Measurements from ENCODE around the gene LBHD2. TPM values are rescaled to one million over a fixed set of nuclear protein-coding genes. Genes with fewer than 3 reads are reported as not detected.

LBHD2 gene
- total RNA-seq, 5 donors from 2014 or later (not counting 1 experiment from before 2014, with no cell fraction given), result not detected

DNA sequence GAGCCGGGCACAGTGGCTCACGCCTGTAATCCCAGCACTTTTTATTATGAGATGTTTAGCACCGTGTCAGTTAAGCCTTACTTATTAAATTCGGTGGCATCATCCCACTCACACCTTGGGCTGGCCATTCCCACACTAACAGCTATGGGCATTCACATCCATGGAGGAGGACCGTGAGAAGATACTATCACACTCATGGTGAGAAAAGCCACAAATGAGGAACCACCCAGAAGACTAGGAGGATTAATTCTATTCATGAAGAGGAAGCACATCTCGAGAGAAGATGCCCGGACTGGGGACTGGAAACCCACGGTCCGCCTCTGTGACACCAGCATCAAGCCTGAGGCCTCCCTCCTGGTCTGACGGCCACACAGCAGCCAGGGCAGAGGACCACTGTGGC lies 31.6 kb upstream of the LBHD2 start:
- peaks cover 5 to 8% of the 10 kb centered on the region in 2 donors for H3K27me3 Mint-ChIP-seq
- peaks cover 8 to 15% (median 9%) of the 10 kb centered on the region in 3 donors for H3K4me1 Mint-ChIP-seq
- H3K27ac Mint-ChIP-seq, result no peak overlapping the region
- no peaks in the 10 kb centered on the region for H3K9me3 ChIP-seq
- H3K27me3 ChIP-seq (replicated peaks in 1 of 2; ENCODE audit: control insufficient read depth in 2 of 2, extremely low read depth in 1 of 2, insufficient read depth in 2 of 2, low read length in 1 of 2), result peaks cover 2 to 27% of the 10 kb centered on the region in 2 experiments
- H3K4me1 ChIP-seq (ENCODE audit: control insufficient read depth in 1 of 2, extremely low read depth in 1 of 2, insufficient read depth in 2 of 2, low read length in 2 of 2), result peaks cover 2 to 7% of the 10 kb centered on the region in 2 experiments
- no peak for ATAC-seq (replicated peaks in 1 of 4)
- no peak overlapping the region for H3K4me3 ChIP-seq (ENCODE audit: control insufficient read depth in 1 of 2, extremely low read depth in 1 of 2, low read length in 1 of 2)
- no peaks in the 10 kb centered on the region for H3K9me3 Mint-ChIP-seq
- H3K36me3 ChIP-seq (ENCODE audit: control insufficient read depth in 2 of 2, extremely low read depth in 1 of 2, insufficient read depth in 1 of 2, low read length in 1 of 2), result no peaks in the 10 kb centered on the region
- ChIA-PET CTCF (no interaction called here), POLR2A (no interaction called here)
- WGBS (ENCODE audit: insufficient coverage), result 100% methylated on average over 1 of the region's 10 CpGs
- H3K27ac ChIP-seq (ENCODE audit: low read length), result no peak overlapping the region
- no peaks in the 10 kb centered on the region for H3K36me3 Mint-ChIP-seq
- H3K4me3 Mint-ChIP-seq, result no peak overlapping the region
- DNase-seq, result no peak

DNA sequence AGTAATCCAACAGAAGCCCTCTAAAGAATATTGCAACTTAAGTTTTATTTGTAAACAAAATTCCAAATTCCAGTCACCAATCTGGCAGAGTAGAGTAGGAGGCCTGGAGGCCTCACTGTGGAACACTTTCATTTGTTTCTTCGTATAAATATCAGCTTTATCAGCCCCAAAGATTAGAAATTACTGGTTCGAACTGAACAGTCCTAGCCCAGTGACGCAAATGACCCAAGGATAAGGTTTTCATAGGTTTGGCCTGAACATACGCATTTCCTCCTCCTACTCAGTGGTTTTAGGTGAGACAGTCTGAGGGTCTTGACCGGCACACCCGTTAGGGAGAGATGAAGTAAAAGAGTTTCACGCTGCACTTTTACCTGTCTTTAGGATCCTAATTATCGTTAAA lies 28.3 kb upstream of the LBHD2 start:
- peaks cover 8 to 19% (median 9%) of the 10 kb centered on the region in 3 donors for H3K4me1 Mint-ChIP-seq
- CTCF ChIA-PET, result no interaction called here
- H3K4me3 ChIP-seq (ENCODE audit: control insufficient read depth in 1 of 2, extremely low read depth in 1 of 2, low read length in 1 of 2), result no peak overlapping the region
- H3K27ac ChIP-seq (ENCODE audit: low read length), result no peak overlapping the region
- H3K27me3 ChIP-seq (replicated peaks in 1 of 2; ENCODE audit: control insufficient read depth in 2 of 2, extremely low read depth in 1 of 2, insufficient read depth in 2 of 2, low read length in 1 of 2), result peaks cover 12 to 43% of the 10 kb centered on the region in 2 experiments
- POLR2A ChIA-PET, result no interaction called here
- H3K4me1 ChIP-seq (ENCODE audit: control insufficient read depth in 1 of 2, extremely low read depth in 1 of 2, insufficient read depth in 2 of 2, low read length in 2 of 2), result peaks cover 2 to 16% of the 10 kb centered on the region in 2 experiments
- H3K9me3 Mint-ChIP-seq, result no peaks in the 10 kb centered on the region
- no peaks in the 10 kb centered on the region for H3K36me3 Mint-ChIP-seq
- H3K27me3 Mint-ChIP-seq, result peaks cover 14 to 18% of the 10 kb centered on the region in 2 donors
- H3K27ac Mint-ChIP-seq, result peak overlapping the region in 1 of 2 donors; percentile 43
- ATAC-seq (replicated peaks in 1 of 4) (no peak), DNase-seq (no peak)
- 100% methylated on average over 1 of the region's 8 CpGs for WGBS (ENCODE audit: insufficient coverage)
- H3K36me3 ChIP-seq (ENCODE audit: control insufficient read depth in 2 of 2, extremely low read depth in 1 of 2, insufficient read depth in 1 of 2, low read length in 1 of 2), result no peaks in the 10 kb centered on the region
- H3K9me3 ChIP-seq, result no peaks in the 10 kb centered on the region
- H3K4me3 Mint-ChIP-seq, result peak overlapping the region; percentile 68 to 76 (median 72)

GRCh38 chr14:103056322-103057027 lies 27.5 kb upstream of the LBHD2 start:
- peaks cover 12 to 47% of the 10 kb centered on the region in 2 experiments for H3K27me3 ChIP-seq (replicated peaks in 1 of 2; ENCODE audit: control insufficient read depth in 2 of 2, extremely low read depth in 1 of 2, insufficient read depth in 2 of 2, low read length in 1 of 2)
- no peak for DNase-seq
- no peaks in the 10 kb centered on the region for H3K9me3 Mint-ChIP-seq
- 6% methylated on average over 33 of the region's 50 CpGs for WGBS (ENCODE audit: insufficient coverage)
- H3K4me3 Mint-ChIP-seq, result peak overlapping the region; percentile 68 to 76 (median 72)
- H3K27ac Mint-ChIP-seq, result no peak overlapping the region
- H3K36me3 Mint-ChIP-seq, result no peaks in the 10 kb centered on the region
- H3K27ac ChIP-seq (ENCODE audit: low read length), result no peak overlapping the region
- ChIA-PET CTCF (no interaction called here), POLR2A (interaction anchor here in 1 of 2 donors (0.6 kb wide), 1 partner anchor 218 kb away, joined by 3 read pairs; no protein-coding TSS in a partner anchor)
- no peaks in the 10 kb centered on the region for H3K36me3 ChIP-seq (ENCODE audit: control insufficient read depth in 2 of 2, extremely low read depth in 1 of 2, insufficient read depth in 1 of 2, low read length in 1 of 2)
- peak in 1 of 4 experiments; percentile 2 for ATAC-seq (replicated peaks in 1 of 4)
- H3K4me1 ChIP-seq (ENCODE audit: control insufficient read depth in 1 of 2, extremely low read depth in 1 of 2, insufficient read depth in 2 of 2, low read length in 2 of 2), result peaks cover 2 to 16% of the 10 kb centered on the region in 2 experiments
- no peaks in the 10 kb centered on the region for H3K9me3 ChIP-seq
- H3K4me3 ChIP-seq (ENCODE audit: control insufficient read depth in 1 of 2, extremely low read depth in 1 of 2, low read length in 1 of 2), result peak overlapping the region; percentile 15 to 27
- H3K27me3 Mint-ChIP-seq, result peaks cover 14 to 18% of the 10 kb centered on the region in 2 donors
- H3K4me1 Mint-ChIP-seq, result peaks cover 8 to 19% (median 9%) of the 10 kb centered on the region in 3 donors

GRCh38 chr14:103057028-103057371 lies 27.0 kb upstream of the LBHD2 start:
- peak overlapping the region in 2 of 3 donors; percentile 68 to 72 for H3K4me3 Mint-ChIP-seq
- peak; percentile 3 to 25 (median 14) for ATAC-seq (replicated peaks in 1 of 4)
- POLR2A ChIA-PET, result no interaction called here
- WGBS (ENCODE audit: insufficient coverage), result 3% methylated on average over 53 of the region's 53 CpGs
- CTCF ChIA-PET, result no interaction called here
- H3K27me3 Mint-ChIP-seq, result peaks cover 14 to 18% of the 10 kb centered on the region in 2 donors
- H3K36me3 Mint-ChIP-seq, result no peaks in the 10 kb centered on the region
- peaks cover 2 to 16% of the 10 kb centered on the region in 2 experiments for H3K4me1 ChIP-seq (ENCODE audit: control insufficient read depth in 1 of 2, extremely low read depth in 1 of 2, insufficient read depth in 2 of 2, low read length in 2 of 2)
- H3K27me3 ChIP-seq (replicated peaks in 1 of 2; ENCODE audit: control insufficient read depth in 2 of 2, extremely low read depth in 1 of 2, insufficient read depth in 2 of 2, low read length in 1 of 2), result peaks cover 14 to 44% of the 10 kb centered on the region in 2 experiments
- H3K36me3 ChIP-seq (ENCODE audit: control insufficient read depth in 2 of 2, extremely low read depth in 1 of 2, insufficient read depth in 1 of 2, low read length in 1 of 2), result no peaks in the 10 kb centered on the region
- no peak for DNase-seq
- H3K9me3 ChIP-seq, result no peaks in the 10 kb centered on the region
- peaks cover 8 to 19% (median 9%) of the 10 kb centered on the region in 3 donors for H3K4me1 Mint-ChIP-seq
- no peak overlapping the region for H3K27ac Mint-ChIP-seq
- H3K9me3 Mint-ChIP-seq, result no peaks in the 10 kb centered on the region
- H3K27ac ChIP-seq (ENCODE audit: low read length), result no peak overlapping the region
- H3K4me3 ChIP-seq (ENCODE audit: control insufficient read depth in 1 of 2, extremely low read depth in 1 of 2, low read length in 1 of 2), result peak overlapping the region; percentile 15 to 27

GRCh38 chr14:103057372-103058163 lies 26.4 kb upstream of the LBHD2 start, which contains the start of gene CDC42BPB:
TSS of gene CDC42BPB (minus strand) at chr14:103057549. CDS start at chr14:103057173, 376 bp downstream.
- peak in 29 of 35 experiments; percentile 11 to 72 (median 40) for DNase-seq

More at GRCh38 chr14:103057372-103058163, 26.4 kb upstream of the LBHD2 start, which contains the start of gene CDC42BPB:
- ChIA-PET CTCF (no interaction called here), POLR2A (no interaction called here)
- peaks cover 8 to 19% (median 9%) of the 10 kb centered on the region in 3 donors for H3K4me1 Mint-ChIP-seq
- H3K4me3 Mint-ChIP-seq, result peak within 1 kb of the TSS; percentile 68 to 76 (median 72)
- 3% methylated on average over 93 of the region's 113 CpGs for WGBS (ENCODE audit: insufficient coverage)
- no peak within 1 kb of the TSS for H3K27ac Mint-ChIP-seq
- Histone ChIP-seq H3K9me3 (no peaks in the 10 kb centered on the region), H3K4me3 (ENCODE audit: control insufficient read depth in 1 of 2, extremely low read depth in 1 of 2, low read length in 1 of 2) (peak within 1 kb of the TSS; percentile 27 to 39), H3K27ac (ENCODE audit: low read length) (no peak within 1 kb of the TSS), H3K27me3 (replicated peaks in 1 of 2; ENCODE audit: control insufficient read depth in 2 of 2, extremely low read depth in 1 of 2, insufficient read depth in 2 of 2, low read length in 1 of 2) (peaks cover 16 to 42% of the 10 kb centered on the region in 2 experiments), H3K4me1 (ENCODE audit: control insufficient read depth in 1 of 2, extremely low read depth in 1 of 2, insufficient read depth in 2 of 2, low read length in 2 of 2) (peaks cover 2 to 16% of the 10 kb centered on the region in 2 experiments), H3K36me3 (ENCODE audit: control insufficient read depth in 2 of 2, extremely low read depth in 1 of 2, insufficient read depth in 1 of 2, low read length in 1 of 2) (no peaks in the 10 kb centered on the region)
- H3K36me3 Mint-ChIP-seq, result no peaks in the 10 kb centered on the region
- H3K9me3 Mint-ChIP-seq, result no peaks in the 10 kb centered on the region
- ATAC-seq (replicated peaks in 1 of 4), result peak; percentile 87 to 89 (median 88)
- H3K27me3 Mint-ChIP-seq, result peaks cover 14 to 18% of the 10 kb centered on the region in 2 donors
